K562 (cell line): ENCODE results near the gene MBD5. TPM values are rescaled to one million over a fixed set of nuclear protein-coding genes. Genes with fewer than 3 reads are reported as not detected.

ENCODE experiments used
- ATAC-seq: fragments of 200-7000 bp; cut with Tn5 transposase; 3 replicates; pipeline ENCODE4 v1.9.1; 2020; ENCODE audit warnings: moderate library complexity
- BruUV-seq: library from RNA; stranded (reverse); fragments of 400-500 nt; replicated peaks from 2 replicates; lab custom pipeline; 2021; lab: Mats Ljungman, UMichigan
- CTCF ChIA-PET: fragments of 300-600 bp; formaldehyde crosslinking; extraction: SDS; loops from one replicate; lab custom pipeline; 2021; ENCODE audit warnings: low intra/inter-chr PET ratio; lab: Yijun Ruan, JAX
- POLR2A ChIA-PET: fragments of 300-600, 350-650 bp; sonication (Branson Sonifier 250); formaldehyde crosslinking; extraction: SDS; loops from one replicate; lab custom pipeline; 2021; ENCODE audit warnings: antibody characterized with exemption, inconsistent platforms; lab: Yijun Ruan, JAX
- DNase-seq, 4 experiments: peaks; one replicate each; pipeline versions ENCODE4 v3.0.0 to v3.0.0-alpha.2; 2011 to 2018; ENCODE audit warnings: low spot score in 3 of 4, mixed read lengths in 3 of 4; ENCODE audit errors: extremely low read depth in 1 of 4
- FAIRE-seq: peaks from 2 replicates; lab custom pipeline; 2011; peaks lifted over from hg19 to GRCh38; lab: Jason Lieb, UNC
- H2AFZ ChIP-seq: 2 replicates; pipeline ENCODE4 v1.6.0; 2011; ENCODE audit warnings: low read depth, low read length, control low read depth, inconsistent platforms
- H3K27ac ChIP-seq: fragments of 200-600 bp; 3 replicates; pipeline ENCODE4 v1.8.0; 2011; ENCODE audit warnings: low read depth, mild to moderate bottlenecking, control low read depth, inconsistent platforms, low read length, moderate library complexity, mixed read lengths; ENCODE audit errors: extremely low read depth
- H3K27me3 ChIP-seq, 2 experiments: fragments of 300-600 bp in 1 of 2; 2 replicates in 1 of 2; 3 replicates in 1 of 2; pipeline versions ENCODE4 v1.6.0 to v1.8.0; 2011; ENCODE audit warnings: inconsistent platforms in 2 of 2, low read length in 2 of 2, mild to moderate bottlenecking in 1 of 2, mixed read lengths in 1 of 2, moderate library complexity in 1 of 2; ENCODE audit not compliant: control insufficient read depth in 2 of 2, insufficient read depth in 2 of 2
- H3K36me3 ChIP-seq: fragments of 300-600 bp; 3 replicates; pipeline ENCODE4 v1.8.0; 2011; ENCODE audit warnings: mild to moderate bottlenecking, low read length, inconsistent platforms; ENCODE audit not compliant: control insufficient read depth, insufficient read depth
- H3K4me1 ChIP-seq, 2 experiments: fragments of 200-600 bp in 1 of 2; replicated peaks in 1 of 2; 2 replicates in 1 of 2; 3 replicates in 1 of 2; pipeline versions ENCODE4 v1.5.1 to v1.8.0; 2011; ENCODE audit warnings: inconsistent platforms in 2 of 2, low read length in 2 of 2, mild to moderate bottlenecking in 1 of 2, mixed read lengths in 1 of 2, moderate library complexity in 1 of 2; ENCODE audit not compliant: control insufficient read depth in 2 of 2, insufficient read depth in 2 of 2
- H3K4me2 ChIP-seq: 2 replicates; pipeline ENCODE4 v1.6.1; 2011; ENCODE audit warnings: low read length, control low read depth, inconsistent platforms, mixed read lengths; ENCODE audit not compliant: insufficient read depth
- H3K4me3 ChIP-seq: fragments of 200-600 bp; sonication (generic), shearing (Covaris generic); 2 replicates; pipeline ENCODE4 v1.5.1; 2016; ENCODE audit warnings: control low read depth, inconsistent platforms
- H3K79me2 ChIP-seq: fragments of 200-600 bp; 3 replicates; pipeline ENCODE4 v1.8.0; 2011; ENCODE audit warnings: low read length, inconsistent platforms; ENCODE audit not compliant: control insufficient read depth, insufficient read depth
- H3K9ac ChIP-seq, 2 experiments: 2 replicates each; pipeline versions ENCODE4 v1.6.0 to v1.6.1; 2011; ENCODE audit warnings: low read depth in 2 of 2, low read length in 2 of 2, control low read depth in 1 of 2, inconsistent platforms in 1 of 2, mild to moderate bottlenecking in 1 of 2, mixed read lengths in 1 of 2; ENCODE audit not compliant: insufficient read depth in 1 of 2
- H3K9me1 ChIP-seq: one replicate; pipeline ENCODE4 v1.6.0; 2011; ENCODE audit warnings: inconsistent platforms, mild to moderate bottlenecking, low read length, moderate library complexity; ENCODE audit not compliant: control insufficient read depth, insufficient read depth
- H3K9me3 ChIP-seq: replicated peaks from 2 replicates; pipeline ENCODE4 v1.5.1; 2011; ENCODE audit warnings: low read depth, low read length, inconsistent platforms; ENCODE audit not compliant: control insufficient read depth, insufficient read depth
- H4K20me1 ChIP-seq: replicated peaks from 2 replicates; pipeline ENCODE4 v1.6.1; 2011; ENCODE audit warnings: low read length, inconsistent platforms, mixed read lengths; ENCODE audit not compliant: control insufficient read depth, insufficient read depth
- ATF3 ChIP-seq, 2 experiments: fragments of 450-650 bp in 1 of 2; sonication (generic) in 1 of 2; formaldehyde crosslinking in 1 of 2; IDR thresholded peaks in 1 of 2; conservative IDR thresholded peaks in 1 of 2; 2 replicates each; pipeline versions ENCODE4 v1.6.1 to v1.8.1; 2016 to 2023; ENCODE audit warnings: mild to moderate bottlenecking in 2 of 2, moderate library complexity in 2 of 2, inconsistent platforms in 1 of 2, missing genetic modification reagents in 1 of 2
- CCNT2 ChIP-seq: IDR thresholded peaks from 2 replicates; pipeline ENCODE4 v1.6.1; 2011; ENCODE audit warnings: borderline replicate concordance, low read depth, mild to moderate bottlenecking, moderate library complexity, mixed read lengths, low read length; ENCODE audit not compliant: insufficient read length; ENCODE audit errors: extremely low read depth
- CEBPB ChIP-seq: fragments of 450-650 bp; IDR thresholded peaks from 2 replicates; pipeline ENCODE4 v1.6.1; 2016; ENCODE audit warnings: missing genetic modification characterization, missing compliant biosample characterization
- CEBPG ChIP-seq, 3 experiments: fragments of 200-800 bp in 1 of 3; sonication (Bioruptor generic) in 1 of 3; sonication (generic) in 1 of 3; formaldehyde crosslinking in 1 of 3; IDR thresholded peaks in 2 of 3; conservative IDR thresholded peaks in 1 of 3; 2 replicates each; pipeline versions ENCODE4 v1.6.1 to v1.8.0; 2016 to 2022; ENCODE audit warnings: missing compliant biosample characterization in 2 of 3, missing genetic modification characterization in 2 of 3, mild to moderate bottlenecking in 1 of 3, missing genetic modification reagents in 1 of 3
- ETV1 ChIP-seq: fragments of 450-650 bp; conservative IDR thresholded peaks from 2 replicates; pipeline ENCODE4 v1.6.1; 2016; ENCODE audit warnings: missing genetic modification characterization, control low read depth, low read depth, missing compliant biosample characterization
- FOXK1 ChIP-seq: sonication (generic); formaldehyde crosslinking; IDR thresholded peaks from 2 replicates; pipeline ENCODE4 v1.8.0; 2022; ENCODE audit warnings: missing genetic modification reagents, mild to moderate bottlenecking, borderline replicate concordance
- FOXM1 ChIP-seq, 2 experiments: fragments of 450-650 bp in 1 of 2; sonication (generic) in 1 of 2; formaldehyde crosslinking in 1 of 2; IDR thresholded peaks; 2 replicates each; pipeline versions ENCODE4 v1.6.1 to v1.9.0; 2017 to 2022; ENCODE audit warnings: low read depth in 2 of 2, mild to moderate bottlenecking in 2 of 2, missing genetic modification reagents in 1 of 2, moderate library complexity in 1 of 2
- KAT2B ChIP-seq: IDR thresholded peaks from one replicate; pipeline ENCODE4 v1.6.1; 2012; ENCODE audit warnings: low read depth, mild to moderate bottlenecking, control low read depth, inconsistent platforms, low read length, moderate library complexity
- KLF13 ChIP-seq: fragments of 450-650 bp; IDR thresholded peaks from 2 replicates; pipeline ENCODE4 v1.6.1; 2016; ENCODE audit warnings: missing genetic modification characterization, low read depth, mild to moderate bottlenecking, missing compliant biosample characterization, moderate library complexity, borderline replicate concordance
- TAL1 ChIP-seq: fragments of 450-650 bp; IDR thresholded peaks from 2 replicates; pipeline ENCODE4 v1.6.1; 2016; ENCODE audit warnings: mild to moderate bottlenecking
- ZNF780A ChIP-seq: fragments of 250-450 bp; sonication (Bioruptor Pico); IDR thresholded peaks from 2 replicates; pipeline ENCODE4 v1.5.0; 2021; ENCODE audit warnings: mild to moderate bottlenecking
- WGBS: fragments of 100-300 bp; shearing (Covaris generic); methylation state at CpG from one replicate; pipeline ENCODE4 v1.1.6; 2016; ENCODE audit warnings: low coverage, mixed read lengths; ENCODE audit not compliant: insufficient coverage; ENCODE audit errors: missing lambda C conversion rate; 5-methylcytosine and 5-hydroxymethylcytosine counted together
- in situ Hi-C: fragments of 300-500 bp; cut with MboI; formaldehyde crosslinking; loops from 4 replicates; pipeline ENCODE4 v1.15.0; 2018; ENCODE audit warnings: inconsistent platforms, mixed read lengths
- intact Hi-C: fragments of 100-400 bp; cut with micrococcal nuclease; formaldehyde crosslinking; loops from 2 replicates; pipeline ENCODE4 v1.14.2; 2022
- polyA plus RNA-seq, 8 experiments: library from polyadenylated mRNA; depleted of rRNA in 4 of 8; stranded (reverse) in 5 of 8; unstranded in 3 of 8; fragments of >200 nt; fragmentation: Nextera tagmentation in 2 of 8; fragmentation: Illumina TruSeq in 1 of 8; extraction: Ambion mirVana in 2 of 8; extraction: Trizol in 1 of 8; gene quantifications; 2 replicates each; pipeline versions ENCODE4 v1.2.1 to v1.2.3, GENCODE V29; 2011 to 2014; ENCODE audit warnings: inconsistent platforms in 1 of 8, missing spikeins in 1 of 8
- total RNA-seq, 7 experiments: library from RNA; depleted of rRNA in 6 of 7; stranded (reverse); fragments of >200 nt in 6 of 7; fragmentation: Illumina TruSeq in 2 of 7; extraction: Trizol in 2 of 7; gene quantifications; 2 replicates each; pipeline versions ENCODE4 v1.2.1 to v1.2.3, GENCODE V29; 2011 to 2021; ENCODE audit warnings: low replicate concordance in 1 of 7

The MBD5 gene
- total and polyA plus RNA-seq, 9 of the 15 experiments (the other 6 are each of a cell fraction or from before 2014, with no cell fraction given): 3.4 to 14.5 (median 9.0) TPM

GRCh38 chr2:148253685-148254084 lies 232.8 kb downstream of the MBD5 start (continued):
- TF ChIP-seq TAL1 (no peak), ZNF780A (no peak), ETV1 (tag) (no peak), KAT2B (no peak), FOXM1 (IDR thresholded peaks at IDR 0.05; ENCODE audit: low read depth) (no peak), FOXM1 (CRISPR knock-in tag; IDR thresholded peaks at IDR 0.05; ENCODE audit: low read depth) (no peak), FOXK1 (CRISPR knock-in tag) (no peak), KLF13 (no peak)
- TF ChIP-seq, all 486 proteins: peak for 13

GRCh38 chr2:148255929-148256328 lies 235.0 kb downstream of the MBD5 start:
- H2AFZ ChIP-seq: no peak overlapping the region
- H3K9me3 ChIP-seq: peaks cover 6% of the 10 kb centered on the region
- H3K9ac ChIP-seq: no peak overlapping the region
- no peaks in the 10 kb centered on the region for H3K9me1 ChIP-seq
- POLR2A ChIA-PET: no interaction called here
- no peak overlapping the region for H3K4me2 ChIP-seq
- H3K27me3 ChIP-seq: no peaks in the 10 kb centered on the region
- ATAC-seq (no peak), FAIRE-seq (no peak), DNase-seq (no peak)
- no peaks in the 10 kb centered on the region for H3K4me1 ChIP-seq
- no peak overlapping the region for H3K4me3 ChIP-seq
- in situ Hi-C loops: no loop called here
- intact Hi-C loops: no loop called here
- H3K79me2 ChIP-seq: no peaks in the 10 kb centered on the region
- CTCF ChIA-PET: no interaction called here
- no peaks in the 10 kb centered on the region for H3K36me3 ChIP-seq
- BruUV-seq: no TSS peak
- 14% methylated on average over 8 of the region's 8 CpGs for WGBS
- no peak for TF ChIP-seq CEBPG (CRISPR knock-in tag; IDR thresholded peaks at IDR 0.05)
- TF ChIP-seq CEBPG (tag; conservative IDR thresholded peaks at IDR 0.05 in 1 of 2, IDR thresholded peaks at IDR 0.05 in 1 of 2): peak in 1 of 2 experiments; percentile 63; a peak in 1 of 4 replicates
- no peak for TF ChIP-seq ATF3 (IDR thresholded peaks at IDR 0.05)
- TF ChIP-seq ATF3 (CRISPR knock-in tag; conservative IDR thresholded peaks at IDR 0.05): no peak
- peak; percentile 58; the same call in 1 of the 2 replicates for TF ChIP-seq CEBPB (tag)
- no peak for TF ChIP-seq CCNT2
- no peak overlapping the region for H3K27ac ChIP-seq
- no peaks in the 10 kb centered on the region for H4K20me1 ChIP-seq
